GM23338 (cell line): ENCODE data around the gene TMED7. TPM values are rescaled to one million over a fixed set of nuclear protein-coding genes. Genes with fewer than 3 reads are reported as not detected.

Source experiments
- ATAC-seq: fragments of 200-7000 bp; cut with Tn5 transposase; 3 replicates; pipeline ENCODE4 v1.9.1; 2020
- DNase-seq: peaks from one replicate; pipeline ENCODE4 v3.0.0-alpha.2; 2015; ENCODE audit warnings: low spot score
- H2AFZ ChIP-seq: fragments of 200-600 bp; sonication (generic); 2 replicates; pipeline ENCODE4 v1.8.0; 2016; ENCODE audit warnings: antibody characterized with exemption, mild to moderate bottlenecking, moderate library complexity
- H3F3A ChIP-seq: fragments of 200-600 bp; sonication (generic); replicated peaks from 2 replicates; pipeline ENCODE4 v1.8.0; 2017; ENCODE audit warnings: antibody characterized with exemption, mixed run types, low read depth
- H3K27ac ChIP-seq: fragments of 200-600 bp; sonication (generic); 2 replicates; pipeline ENCODE4 v1.6.1; 2016; ENCODE audit warnings: low read depth
- H3K27me3 ChIP-seq: fragments of 200-600 bp; sonication (generic); 2 replicates; pipeline ENCODE4 v1.8.0; 2016; ENCODE audit warnings: mild to moderate bottlenecking, mixed run types, moderate library complexity; ENCODE audit not compliant: insufficient read depth
- H3K36me3 ChIP-seq: fragments of 200-600 bp; sonication (generic); 2 replicates; pipeline ENCODE4 v1.8.0; 2016; ENCODE audit warnings: mild to moderate bottlenecking; ENCODE audit not compliant: insufficient read depth
- H3K4me1 ChIP-seq: fragments of 200-600 bp; sonication (generic); 2 replicates; pipeline ENCODE4 v1.8.0; 2016; ENCODE audit warnings: mild to moderate bottlenecking, moderate library complexity; ENCODE audit not compliant: insufficient read depth
- H3K4me2 ChIP-seq: fragments of 200-600 bp; sonication (generic); 2 replicates; pipeline ENCODE4 v1.7.1; 2017; ENCODE audit warnings: mixed run types
- H3K4me3 ChIP-seq: fragments of 200-600 bp; sonication (generic); 2 replicates; pipeline ENCODE4 v1.6.1; 2016; ENCODE audit warnings: mixed run types
- H3K79me2 ChIP-seq: fragments of 200-600 bp; sonication (generic); replicated peaks from 2 replicates; pipeline ENCODE4 v1.8.0; 2017; ENCODE audit warnings: mild to moderate bottlenecking; ENCODE audit not compliant: insufficient read depth
- H3K9me2 ChIP-seq: fragments of 200-600 bp; sonication (generic); 2 replicates; pipeline ENCODE4 v1.8.0; 2017; ENCODE audit not compliant: insufficient read depth
- H4K20me1 ChIP-seq: fragments of 200-600 bp; sonication (generic); replicated peaks from 2 replicates; pipeline ENCODE4 v1.8.0; 2017; ENCODE audit warnings: mild to moderate bottlenecking; ENCODE audit not compliant: insufficient read depth
- H3K27ac Mint-ChIP-seq: 2 replicates; pipeline ENCODE4 v1.8.0; 2020; ENCODE audit warnings: inconsistent platforms, mild to moderate bottlenecking, moderate library complexity, mixed read lengths
- H3K27me3 Mint-ChIP-seq: 3 replicates; pipeline ENCODE4 v1.8.0; 2022; ENCODE audit warnings: low read depth, mild to moderate bottlenecking, moderate library complexity, mixed read lengths, inconsistent platforms; ENCODE audit not compliant: insufficient read depth, poor library complexity
- H3K36me3 Mint-ChIP-seq: 3 replicates; pipeline ENCODE4 v1.8.0; 2021; ENCODE audit warnings: low read depth, mild to moderate bottlenecking, inconsistent platforms, moderate library complexity, mixed read lengths
- H3K4me1 Mint-ChIP-seq: 3 replicates; pipeline ENCODE4 v1.8.0; 2020; ENCODE audit warnings: mild to moderate bottlenecking, inconsistent platforms, mixed read lengths
- H3K4me3 Mint-ChIP-seq: 3 replicates; pipeline ENCODE4 v1.8.0; 2021; ENCODE audit warnings: moderate library complexity, mild to moderate bottlenecking, inconsistent platforms, mixed read lengths
- H3K9me3 Mint-ChIP-seq: 3 replicates; pipeline ENCODE4 v1.8.0; 2020; ENCODE audit warnings: moderate library complexity, mild to moderate bottlenecking, inconsistent platforms, mixed read lengths
- CREB1 ChIP-seq: fragments of 250-450 bp; sonication (Bioruptor Pico); IDR thresholded peaks from 2 replicates; pipeline ENCODE4 v1.5.0; 2020; ENCODE audit warnings: low read depth, mild to moderate bottlenecking, moderate library complexity
- EZH2 ChIP-seq: fragments of 200-600 bp; sonication (generic); IDR thresholded peaks from one replicate; pipeline ENCODE4 v1.8.0; 2017; ENCODE audit warnings: antibody characterized with exemption, mild to moderate bottlenecking, low read depth; ENCODE audit not compliant: unreplicated experiment
- EZH2phosphoT487 ChIP-seq: fragments of 200-600 bp; sonication (generic); IDR thresholded peaks from one replicate; pipeline ENCODE4 v1.8.1; 2018; ENCODE audit warnings: antibody characterized with exemption; ENCODE audit not compliant: unreplicated experiment
- JUNB ChIP-seq: IDR thresholded peaks from one replicate; pipeline ENCODE4 v1.6.1; 2016; ENCODE audit warnings: antibody characterized with exemption; ENCODE audit not compliant: unreplicated experiment
- NANOG ChIP-seq: IDR thresholded peaks from 2 replicates; pipeline ENCODE4 v1.6.1; 2016; ENCODE audit warnings: antibody characterized with exemption, borderline replicate concordance
- POLR2AphosphoS5 ChIP-seq: IDR thresholded peaks from 2 replicates; pipeline ENCODE4 v1.6.1; 2016; ENCODE audit warnings: antibody characterized with exemption, low read depth
- REST ChIP-seq: IDR thresholded peaks from one replicate; pipeline ENCODE4 v1.6.1; 2018; ENCODE audit warnings: antibody characterized with exemption; ENCODE audit not compliant: unreplicated experiment
- STAT1 ChIP-seq: IDR thresholded peaks from one replicate; pipeline ENCODE4 v1.6.1; 2016; ENCODE audit warnings: antibody characterized with exemption; ENCODE audit not compliant: unreplicated experiment
- ZNF114 ChIP-seq: fragments of 250-450 bp; sonication (Bioruptor Pico); IDR thresholded peaks from 2 replicates; pipeline ENCODE4 v1.5.0; 2020; ENCODE audit warnings: mild to moderate bottlenecking, moderate library complexity
- ZNF331 ChIP-seq: fragments of 250-450 bp; sonication (Bioruptor Pico); IDR thresholded peaks from 2 replicates; pipeline ENCODE4 v1.5.0; 2020; ENCODE audit warnings: low read depth, mild to moderate bottlenecking, moderate library complexity
- ZNF462 ChIP-seq: fragments of 250-450 bp; sonication (Bioruptor Pico); IDR thresholded peaks from 2 replicates; pipeline ENCODE4 v1.5.0; 2020; ENCODE audit warnings: mild to moderate bottlenecking, moderate library complexity
- polyA plus RNA-seq: library from polyadenylated mRNA; unstranded; fragments of >200 nt; fragmentation: Nextera tagmentation; extraction: Ambion mirVana; gene quantifications from 2 replicates; pipeline ENCODE4 v1.2.1, GENCODE V29; 2016
- total RNA-seq: library from RNA; depleted of rRNA; stranded (reverse); fragments of >200 nt; shearing (Covaris generic); gene quantifications from 2 replicates; pipeline ENCODE4 v1.2.3, GENCODE V29; 2014
- TF ChIP-seq, protein P1 (sequence below): IDR thresholded peaks from 2 replicates; pipeline ENCODE4 v1.6.1; 2016; ENCODE audit warnings: antibody characterized with exemption
- TF ChIP-seq, protein P2 (sequence below), 2 experiments: fragments of 200-600 bp in 1 of 2; sonication (generic) in 1 of 2; conservative IDR thresholded peaks; 2 replicates each; pipeline versions ENCODE4 v1.5.1 to v1.6.1; 2016 to 2017; ENCODE audit warnings: antibody characterized with exemption in 2 of 2, low read depth in 2 of 2, mild to moderate bottlenecking in 2 of 2, moderate library complexity in 1 of 2

TMED7 gene
- total and polyA plus RNA-seq, 2 experiments from 2014 or later, result 30.2 to 158 TPM

- H3K27me3 ChIP-seq, result no peaks in the 10 kb centered on the region
- H4K20me1 ChIP-seq, result no peaks in the 10 kb centered on the region
- Mint-ChIP-seq H3K27me3 (peaks cover 2% of the 10 kb centered on the region), H3K4me1 (peaks cover 33% of the 10 kb centered on the region), H3K4me3 (no peak overlapping the region), H3K36me3 (no peaks in the 10 kb centered on the region), H3K9me3 (no peaks in the 10 kb centered on the region; the same call in 2 of the 3 replicates), H3K27ac (no peak overlapping the region)
- H3K36me3 ChIP-seq, result no peaks in the 10 kb centered on the region
- ATAC-seq (no peak), DNase-seq (no peak)
- H2AFZ ChIP-seq, result no peak overlapping the region
- H3K4me1 ChIP-seq, result peaks cover 27% of the 10 kb centered on the region
- H3K79me2 ChIP-seq, result peaks cover 22% of the 10 kb centered on the region
- H3K4me2 ChIP-seq, result no peak overlapping the region
- no peak overlapping the region for H3K27ac ChIP-seq
- no peaks in the 10 kb centered on the region for H3K9me2 ChIP-seq
- H3F3A ChIP-seq, result no peaks in the 10 kb centered on the region
- TF ChIP-seq JUNB (no peak), EZH2phosphoT487 (no peak), NANOG (no peak), CREB1 (CRISPR knock-in tag) (no peak), ZNF462 (CRISPR knock-in tag) (no peak), REST (no peak), POLR2AphosphoS5 (no peak), EZH2 (no peak), ZNF331 (CRISPR knock-in tag) (no peak), ZNF114 (CRISPR knock-in tag) (no peak), STAT1 (no peak)
- TF ChIP-seq, protein P1, sequence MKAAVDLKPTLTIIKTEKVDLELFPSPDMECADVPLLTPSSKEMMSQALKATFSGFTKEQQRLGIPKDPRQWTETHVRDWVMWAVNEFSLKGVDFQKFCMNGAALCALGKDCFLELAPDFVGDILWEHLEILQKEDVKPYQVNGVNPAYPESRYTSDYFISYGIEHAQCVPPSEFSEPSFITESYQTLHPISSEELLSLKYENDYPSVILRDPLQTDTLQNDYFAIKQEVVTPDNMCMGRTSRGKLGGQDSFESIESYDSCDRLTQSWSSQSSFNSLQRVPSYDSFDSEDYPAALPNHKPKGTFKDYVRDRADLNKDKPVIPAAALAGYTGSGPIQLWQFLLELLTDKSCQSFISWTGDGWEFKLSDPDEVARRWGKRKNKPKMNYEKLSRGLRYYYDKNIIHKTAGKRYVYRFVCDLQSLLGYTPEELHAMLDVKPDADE, result no peak
- TF ChIP-seq, protein P2, sequence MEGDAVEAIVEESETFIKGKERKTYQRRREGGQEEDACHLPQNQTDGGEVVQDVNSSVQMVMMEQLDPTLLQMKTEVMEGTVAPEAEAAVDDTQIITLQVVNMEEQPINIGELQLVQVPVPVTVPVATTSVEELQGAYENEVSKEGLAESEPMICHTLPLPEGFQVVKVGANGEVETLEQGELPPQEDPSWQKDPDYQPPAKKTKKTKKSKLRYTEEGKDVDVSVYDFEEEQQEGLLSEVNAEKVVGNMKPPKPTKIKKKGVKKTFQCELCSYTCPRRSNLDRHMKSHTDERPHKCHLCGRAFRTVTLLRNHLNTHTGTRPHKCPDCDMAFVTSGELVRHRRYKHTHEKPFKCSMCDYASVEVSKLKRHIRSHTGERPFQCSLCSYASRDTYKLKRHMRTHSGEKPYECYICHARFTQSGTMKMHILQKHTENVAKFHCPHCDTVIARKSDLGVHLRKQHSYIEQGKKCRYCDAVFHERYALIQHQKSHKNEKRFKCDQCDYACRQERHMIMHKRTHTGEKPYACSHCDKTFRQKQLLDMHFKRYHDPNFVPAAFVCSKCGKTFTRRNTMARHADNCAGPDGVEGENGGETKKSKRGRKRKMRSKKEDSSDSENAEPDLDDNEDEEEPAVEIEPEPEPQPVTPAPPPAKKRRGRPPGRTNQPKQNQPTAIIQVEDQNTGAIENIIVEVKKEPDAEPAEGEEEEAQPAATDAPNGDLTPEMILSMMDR (conservative IDR thresholded peaks at IDR 0.05; ENCODE audit: low read depth in 2 of 2), result no peak
- no peak overlapping the region for H3K4me3 ChIP-seq
These were observed 4.1 kb upstream of the TMED7 start for GRCh38 chr5:115629903-115630302.
